K562 (cell line): Measurements from ENCODE around the gene PTPRF. TPM values are rescaled to one million over a fixed set of nuclear protein-coding genes. Genes with fewer than 3 reads are reported as not detected.

ENCODE experiments used
- GTF2A2 ChIP-seq: IDR thresholded peaks from 2 replicates; pipeline ENCODE4 v1.6.1; 2016; ENCODE audit warnings: mild to moderate bottlenecking, missing genetic modification characterization, missing compliant biosample characterization
- HSF4 ChIP-seq: fragments of 250-450 bp; sonication (Bioruptor Pico); IDR thresholded peaks from 2 replicates; pipeline ENCODE4 v2.1.2; 2022; ENCODE audit warnings: mild to moderate bottlenecking, moderate library complexity, borderline replicate concordance
- LCOR ChIP-seq: sonication (generic); formaldehyde crosslinking; IDR thresholded peaks from 2 replicates; pipeline ENCODE4 v1.8.0; 2022; ENCODE audit warnings: mild to moderate bottlenecking, missing genetic modification reagents
- PTTG1 ChIP-seq: fragments of 450-650 bp; IDR thresholded peaks from 2 replicates; pipeline ENCODE4 v1.6.1; 2016; ENCODE audit warnings: low read depth, mild to moderate bottlenecking, missing genetic modification characterization, missing compliant biosample characterization
- SREBF1 ChIP-seq: fragments of 150-350 bp; IDR thresholded peaks from 2 replicates; pipeline ENCODE4 v1.6.1; 2014; ENCODE audit warnings: antibody characterized with exemption, low read depth, low read length, borderline replicate concordance
- SRSF9 ChIP-seq: fragments of 200-400 bp; formaldehyde crosslinking; IDR thresholded peaks from 2 replicates; pipeline ENCODE4 v1.6.1; 2017; ENCODE audit warnings: low read depth, low read length, borderline replicate concordance
- YBX1 ChIP-seq: fragments of 450-650 bp; IDR thresholded peaks from 2 replicates; pipeline ENCODE4 v1.7.1; 2016; ENCODE audit warnings: mild to moderate bottlenecking
- ZBED1 ChIP-seq: IDR thresholded peaks from 2 replicates; pipeline ENCODE4 v1.6.1; 2014
- ZNF146 ChIP-seq: IDR thresholded peaks from one replicate; pipeline ENCODE4 v1.6.1; 2018; ENCODE audit warnings: missing compliant biosample characterization; ENCODE audit not compliant: unreplicated experiment
- ZNF274 ChIP-seq: IDR thresholded peaks from 2 replicates; pipeline ENCODE4 v1.6.1; 2011; ENCODE audit warnings: low read depth, mild to moderate bottlenecking, low read length, moderate library complexity, borderline replicate concordance
- polyA plus RNA-seq, 8 experiments: library from polyadenylated mRNA; depleted of rRNA in 4 of 8; stranded (reverse) in 5 of 8; unstranded in 3 of 8; fragments of >200 nt; fragmentation: Nextera tagmentation in 2 of 8; fragmentation: Illumina TruSeq in 1 of 8; extraction: Ambion mirVana in 2 of 8; extraction: Trizol in 1 of 8; gene quantifications; 2 replicates each; pipeline versions ENCODE4 v1.2.1 to v1.2.3, GENCODE V29; 2011 to 2014; ENCODE audit warnings: inconsistent platforms in 1 of 8, missing spikeins in 1 of 8
- total RNA-seq, 7 experiments: library from RNA; depleted of rRNA in 6 of 7; stranded (reverse); fragments of >200 nt in 6 of 7; fragmentation: Illumina TruSeq in 2 of 7; extraction: Trizol in 2 of 7; gene quantifications; 2 replicates each; pipeline versions ENCODE4 v1.2.1 to v1.2.3, GENCODE V29; 2011 to 2021; ENCODE audit warnings: low replicate concordance in 1 of 7
- TF ChIP-seq, protein P1 (sequence below): sonication (generic); formaldehyde crosslinking; IDR thresholded peaks from 2 replicates; pipeline ENCODE4 v1.8.1; 2023; ENCODE audit warnings: mild to moderate bottlenecking, missing genetic modification reagents
- TF ChIP-seq, protein P2 (sequence below), 2 experiments: fragments of 200-800 bp in 1 of 2; sonication (Bioruptor generic) in 1 of 2; sonication (generic) in 1 of 2; formaldehyde crosslinking in 1 of 2; IDR thresholded peaks in 1 of 2; conservative IDR thresholded peaks in 1 of 2; 2 replicates each; pipeline versions ENCODE4 v1.5.0 to v1.6.1; 2016 to 2020; ENCODE audit warnings: missing compliant biosample characterization in 1 of 2, missing genetic modification characterization in 1 of 2, missing genetic modification reagents in 1 of 2
- TF ChIP-seq, protein P3 (sequence below), 3 experiments: fragments of 200-800 bp in 1 of 3; sonication (Bioruptor generic) in 1 of 3; sonication (generic) in 1 of 3; formaldehyde crosslinking in 1 of 3; IDR thresholded peaks; 2 replicates each; pipeline versions ENCODE4 v1.6.1 to v1.8.0; 2016 to 2022; ENCODE audit warnings: mild to moderate bottlenecking in 2 of 3, missing compliant biosample characterization in 2 of 3, missing genetic modification characterization in 2 of 3, missing genetic modification reagents in 1 of 3
- TF ChIP-seq, protein P4 (sequence below): fragments of 200-800 bp; sonication (Bioruptor generic); IDR thresholded peaks from 2 replicates; pipeline ENCODE4 v1.6.1; 2017; ENCODE audit warnings: missing genetic modification characterization, missing compliant biosample characterization

Gene PTPRF
- total and polyA plus RNA-seq, 9 of the 15 experiments (the other 6 are each of a cell fraction or from before 2014, with no cell fraction given), result 0.13 to 4.3 (median 1.1) TPM

DNA sequence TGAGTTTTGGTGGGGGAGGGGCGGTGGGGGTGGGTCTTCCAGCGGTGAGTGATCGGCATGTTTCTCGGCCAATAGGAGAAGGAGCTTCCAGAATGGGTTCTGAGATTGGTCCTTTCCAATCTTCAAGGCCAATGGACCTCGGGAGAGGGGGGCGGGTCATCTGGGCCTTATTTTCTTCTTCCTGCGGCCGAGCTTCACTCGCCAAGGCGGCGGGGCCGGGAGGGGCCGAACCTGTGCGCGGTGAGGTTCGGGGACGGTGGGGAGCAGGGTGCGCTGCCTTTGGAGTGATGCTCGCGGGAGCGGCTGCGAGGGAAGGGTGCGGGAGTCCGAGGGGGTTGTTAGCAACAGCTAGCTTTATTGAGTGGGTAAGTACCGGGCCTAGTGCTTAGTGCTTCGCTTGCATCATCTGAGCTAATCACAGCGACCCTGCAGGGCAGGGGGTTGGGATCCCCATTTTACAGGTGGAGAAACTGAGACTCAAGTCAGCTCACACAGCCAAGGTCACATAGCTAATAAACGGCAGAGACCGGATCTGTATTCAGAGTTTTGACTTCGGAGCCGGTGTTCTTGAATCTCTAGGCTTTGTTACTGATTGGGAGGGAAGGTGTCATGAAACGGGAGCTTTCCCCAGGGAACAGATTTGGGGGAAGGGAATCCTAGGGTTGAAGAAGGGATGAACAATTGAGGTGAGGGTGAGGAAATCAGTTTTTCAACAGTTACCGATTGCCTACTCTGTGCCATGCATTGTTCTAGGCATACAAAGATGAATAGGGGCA lies 119.8 kb downstream of the PTPRF start (continued):
- TF ChIP-seq, protein P1, sequence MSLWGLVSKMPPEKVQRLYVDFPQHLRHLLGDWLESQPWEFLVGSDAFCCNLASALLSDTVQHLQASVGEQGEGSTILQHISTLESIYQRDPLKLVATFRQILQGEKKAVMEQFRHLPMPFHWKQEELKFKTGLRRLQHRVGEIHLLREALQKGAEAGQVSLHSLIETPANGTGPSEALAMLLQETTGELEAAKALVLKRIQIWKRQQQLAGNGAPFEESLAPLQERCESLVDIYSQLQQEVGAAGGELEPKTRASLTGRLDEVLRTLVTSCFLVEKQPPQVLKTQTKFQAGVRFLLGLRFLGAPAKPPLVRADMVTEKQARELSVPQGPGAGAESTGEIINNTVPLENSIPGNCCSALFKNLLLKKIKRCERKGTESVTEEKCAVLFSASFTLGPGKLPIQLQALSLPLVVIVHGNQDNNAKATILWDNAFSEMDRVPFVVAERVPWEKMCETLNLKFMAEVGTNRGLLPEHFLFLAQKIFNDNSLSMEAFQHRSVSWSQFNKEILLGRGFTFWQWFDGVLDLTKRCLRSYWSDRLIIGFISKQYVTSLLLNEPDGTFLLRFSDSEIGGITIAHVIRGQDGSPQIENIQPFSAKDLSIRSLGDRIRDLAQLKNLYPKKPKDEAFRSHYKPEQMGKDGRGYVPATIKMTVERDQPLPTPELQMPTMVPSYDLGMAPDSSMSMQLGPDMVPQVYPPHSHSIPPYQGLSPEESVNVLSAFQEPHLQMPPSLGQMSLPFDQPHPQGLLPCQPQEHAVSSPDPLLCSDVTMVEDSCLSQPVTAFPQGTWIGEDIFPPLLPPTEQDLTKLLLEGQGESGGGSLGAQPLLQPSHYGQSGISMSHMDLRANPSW (CRISPR knock-in tag), result no peak
- TF ChIP-seq PTTG1 (no peak), LCOR (CRISPR knock-in tag) (peak; percentile 80; the same call in 1 of the 2 replicates), YBX1 (no peak), ZBED1 (no peak), GTF2A2 (tag) (0 out of 2 replicates have a peak, but pooled peaks have one; percentile 55), HSF4 (no peak), ZNF146 (CRISPR knock-in tag) (no peak), SREBF1 (no peak), SRSF9 (no peak), ZNF274 (no peak)
- TF ChIP-seq, protein P2, sequence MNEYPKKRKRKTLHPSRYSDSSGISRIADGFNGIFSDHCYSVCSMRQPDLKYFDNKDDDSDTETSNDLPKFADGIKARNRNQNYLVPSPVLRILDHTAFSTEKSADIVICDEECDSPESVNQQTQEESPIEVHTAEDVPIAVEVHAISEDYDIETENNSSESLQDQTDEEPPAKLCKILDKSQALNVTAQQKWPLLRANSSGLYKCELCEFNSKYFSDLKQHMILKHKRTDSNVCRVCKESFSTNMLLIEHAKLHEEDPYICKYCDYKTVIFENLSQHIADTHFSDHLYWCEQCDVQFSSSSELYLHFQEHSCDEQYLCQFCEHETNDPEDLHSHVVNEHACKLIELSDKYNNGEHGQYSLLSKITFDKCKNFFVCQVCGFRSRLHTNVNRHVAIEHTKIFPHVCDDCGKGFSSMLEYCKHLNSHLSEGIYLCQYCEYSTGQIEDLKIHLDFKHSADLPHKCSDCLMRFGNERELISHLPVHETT (CRISPR knock-in tag; conservative IDR thresholded peaks at IDR 0.05 in 1 of 2, IDR thresholded peaks at IDR 0.05 in 1 of 2), result peak in 1 of 2 experiments; percentile 68; a peak in 1 of 4 replicates
- TF ChIP-seq, protein P3, sequence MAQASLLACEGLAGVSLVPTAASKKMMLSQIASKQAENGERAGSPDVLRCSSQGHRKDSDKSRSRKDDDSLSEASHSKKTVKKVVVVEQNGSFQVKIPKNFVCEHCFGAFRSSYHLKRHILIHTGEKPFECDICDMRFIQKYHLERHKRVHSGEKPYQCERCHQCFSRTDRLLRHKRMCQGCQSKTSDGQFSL (CRISPR knock-in tag; IDR thresholded peaks at IDR 0.05), result peak; percentile 48; the same call in 1 of the 2 replicates
- TF ChIP-seq, protein P3 (tag; IDR thresholded peaks at IDR 0.05), result 0 out of 4 replicates have a peak, but pooled peaks of 1 of the 2 experiments have one; percentile 40
- TF ChIP-seq, protein P4, sequence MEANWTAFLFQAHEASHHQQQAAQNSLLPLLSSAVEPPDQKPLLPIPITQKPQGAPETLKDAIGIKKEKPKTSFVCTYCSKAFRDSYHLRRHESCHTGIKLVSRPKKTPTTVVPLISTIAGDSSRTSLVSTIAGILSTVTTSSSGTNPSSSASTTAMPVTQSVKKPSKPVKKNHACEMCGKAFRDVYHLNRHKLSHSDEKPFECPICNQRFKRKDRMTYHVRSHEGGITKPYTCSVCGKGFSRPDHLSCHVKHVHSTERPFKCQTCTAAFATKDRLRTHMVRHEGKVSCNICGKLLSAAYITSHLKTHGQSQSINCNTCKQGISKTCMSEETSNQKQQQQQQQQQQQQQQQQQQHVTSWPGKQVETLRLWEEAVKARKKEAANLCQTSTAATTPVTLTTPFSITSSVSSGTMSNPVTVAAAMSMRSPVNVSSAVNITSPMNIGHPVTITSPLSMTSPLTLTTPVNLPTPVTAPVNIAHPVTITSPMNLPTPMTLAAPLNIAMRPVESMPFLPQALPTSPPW (CRISPR knock-in tag), result peak; percentile 76
